GM12878 (cell line): Measurements from ENCODE around the gene DPEP1. TPM values are rescaled to one million over a fixed set of nuclear protein-coding genes. Genes with fewer than 3 reads are reported as not detected.

Experiments
- CBX5 ChIP-seq: sonication (generic); IDR thresholded peaks from 2 replicates; pipeline ENCODE4 v1.6.1; 2016; ENCODE audit warnings: low read depth, moderate library complexity, mild to moderate bottlenecking, inconsistent platforms
- CEBPB ChIP-seq, 2 experiments: fragments of 150-350 bp in 1 of 2; IDR thresholded peaks; 2 replicates each; pipeline ENCODE4 v1.6.1; 2012 to 2014; ENCODE audit warnings: low read depth in 2 of 2, low read length in 2 of 2, borderline replicate concordance in 1 of 2, inconsistent platforms in 1 of 2
- CHD1 ChIP-seq: IDR thresholded peaks from 2 replicates; pipeline ENCODE4 v1.6.1; 2012; ENCODE audit warnings: low read depth, low read length, improper control_type of control experiment
- FOXM1 ChIP-seq: IDR thresholded peaks from 2 replicates; pipeline ENCODE4 v1.6.1; 2012; ENCODE audit warnings: low read depth, mild to moderate bottlenecking, inconsistent platforms, low read length, moderate library complexity
- IKZF1 ChIP-seq: fragments of 450-650 bp; conservative IDR thresholded peaks from 2 replicates; pipeline ENCODE4 v1.6.1; 2017; ENCODE audit warnings: antibody characterized with exemption, mild to moderate bottlenecking
- IRF4 ChIP-seq: IDR thresholded peaks from 2 replicates; pipeline ENCODE4 v1.6.1; 2011; ENCODE audit warnings: low read depth, low read length
- MTA2 ChIP-seq: fragments of 450-650 bp; IDR thresholded peaks from 2 replicates; pipeline ENCODE4 v1.6.1; 2016; ENCODE audit warnings: low read depth, mild to moderate bottlenecking, moderate library complexity
- MTA3 ChIP-seq: IDR thresholded peaks from 2 replicates; pipeline ENCODE4 v1.6.1; 2012; ENCODE audit warnings: low read length, inconsistent platforms, borderline replicate concordance
- NR2C1 ChIP-seq: fragments of 450-650 bp; IDR thresholded peaks from 2 replicates; pipeline ENCODE4 v1.6.1; 2017; ENCODE audit warnings: antibody characterized with exemption, mild to moderate bottlenecking, moderate library complexity
- NR2C2 ChIP-seq: IDR thresholded peaks from 2 replicates; pipeline ENCODE4 v1.6.1; 2011; ENCODE audit warnings: borderline replicate concordance, low read depth; ENCODE audit not compliant: control insufficient read depth, insufficient read length
- POLR2A ChIP-seq: IDR thresholded peaks from 2 replicates; pipeline ENCODE4 v1.6.1; 2011; ENCODE audit warnings: low read depth, mild to moderate bottlenecking, low read length
- POLR2AphosphoS5 ChIP-seq: IDR thresholded peaks from 2 replicates; pipeline ENCODE4 v1.6.1; 2011; ENCODE audit warnings: mild to moderate bottlenecking, low read length, inconsistent platforms
- SMARCA5 ChIP-seq: fragments of 450-650 bp; IDR thresholded peaks from 2 replicates; pipeline ENCODE4 v1.6.1; 2017; ENCODE audit warnings: mild to moderate bottlenecking
- SPI1 ChIP-seq: IDR thresholded peaks from 2 replicates; pipeline ENCODE4 v1.6.1; 2011; ENCODE audit warnings: low read depth, mild to moderate bottlenecking, low read length, moderate library complexity, borderline replicate concordance; ENCODE audit not compliant: insufficient read depth
- SREBF2 ChIP-seq: IDR thresholded peaks from 2 replicates; pipeline ENCODE4 v1.6.1; 2012; ENCODE audit warnings: mild to moderate bottlenecking, low read length
- TCF3 ChIP-seq: IDR thresholded peaks from 2 replicates; pipeline ENCODE4 v1.6.1; 2012; ENCODE audit warnings: low read depth, mild to moderate bottlenecking, low read length, borderline replicate concordance; ENCODE audit not compliant: insufficient read depth
- YY1 ChIP-seq: IDR thresholded peaks from 2 replicates; pipeline ENCODE4 v1.6.1; 2011; ENCODE audit warnings: low read depth, mild to moderate bottlenecking, low read length
- ZNF217 ChIP-seq: fragments of 450-650 bp; IDR thresholded peaks from 2 replicates; pipeline ENCODE4 v1.6.1; 2017; ENCODE audit warnings: antibody characterized with exemption, mild to moderate bottlenecking
- ZNF384 ChIP-seq: IDR thresholded peaks from 2 replicates; pipeline ENCODE4 v1.6.1; 2012; ENCODE audit warnings: low read depth, mild to moderate bottlenecking, low read length, improper control_type of control experiment, borderline replicate concordance
- polyA plus RNA-seq, 11 experiments: library from polyadenylated mRNA; depleted of rRNA in 4 of 11; unstranded in 6 of 11; stranded (reverse) in 5 of 11; fragments of >200 nt; fragmentation: Nextera tagmentation in 4 of 11; fragmentation: Illumina TruSeq in 1 of 11; extraction: Ambion mirVana in 4 of 11; extraction: Trizol in 1 of 11; gene quantifications; 1 replicate in 1 of 11; 2 replicates in 10 of 11; pipeline versions ENCODE4 v1.2.1 to v1.2.3, GENCODE V29; 2011 to 2016; ENCODE audit warnings: inconsistent platforms in 2 of 11, missing spikeins in 2 of 11, low read depth in 1 of 11
- total RNA-seq, 4 experiments: library from RNA; depleted of rRNA in 3 of 4; stranded (reverse); fragments of >200 nt in 3 of 4; fragmentation: Illumina TruSeq in 1 of 4; extraction: Trizol in 1 of 4; gene quantifications; 2 replicates each; pipeline versions ENCODE4 v1.2.1 to v1.2.3, GENCODE V29; 2013 to 2021
- TF ChIP-seq, protein P1 (sequence below): IDR thresholded peaks from 2 replicates; pipeline ENCODE4 v1.6.1; 2012; ENCODE audit warnings: low read length, inconsistent platforms
- TF ChIP-seq, protein P2 (sequence below): fragments of 450-650 bp; IDR thresholded peaks from 2 replicates; pipeline ENCODE4 v1.6.1; 2018; ENCODE audit warnings: borderline replicate concordance, mild to moderate bottlenecking; ENCODE audit not compliant: partially characterized antibody
- TF ChIP-seq, protein P3 (sequence below): fragments of 450-650 bp; formaldehyde crosslinking; IDR thresholded peaks from 2 replicates; pipeline ENCODE4 v1.5.0; 2022; ENCODE audit warnings: mild to moderate bottlenecking, missing genetic modification characterization
- TF ChIP-seq, protein P4 (sequence below): IDR thresholded peaks from 2 replicates; pipeline ENCODE4 v1.6.1; 2011; ENCODE audit warnings: borderline replicate concordance, low read depth, mild to moderate bottlenecking, moderate library complexity, mixed read lengths, low read length; ENCODE audit not compliant: insufficient read depth; ENCODE audit errors: extremely low read length

Gene DPEP1
- total and polyA plus RNA-seq, 10 of the 15 experiments (the other 5 are each of a cell fraction or from before 2014, with no cell fraction given): not detected

DNA sequence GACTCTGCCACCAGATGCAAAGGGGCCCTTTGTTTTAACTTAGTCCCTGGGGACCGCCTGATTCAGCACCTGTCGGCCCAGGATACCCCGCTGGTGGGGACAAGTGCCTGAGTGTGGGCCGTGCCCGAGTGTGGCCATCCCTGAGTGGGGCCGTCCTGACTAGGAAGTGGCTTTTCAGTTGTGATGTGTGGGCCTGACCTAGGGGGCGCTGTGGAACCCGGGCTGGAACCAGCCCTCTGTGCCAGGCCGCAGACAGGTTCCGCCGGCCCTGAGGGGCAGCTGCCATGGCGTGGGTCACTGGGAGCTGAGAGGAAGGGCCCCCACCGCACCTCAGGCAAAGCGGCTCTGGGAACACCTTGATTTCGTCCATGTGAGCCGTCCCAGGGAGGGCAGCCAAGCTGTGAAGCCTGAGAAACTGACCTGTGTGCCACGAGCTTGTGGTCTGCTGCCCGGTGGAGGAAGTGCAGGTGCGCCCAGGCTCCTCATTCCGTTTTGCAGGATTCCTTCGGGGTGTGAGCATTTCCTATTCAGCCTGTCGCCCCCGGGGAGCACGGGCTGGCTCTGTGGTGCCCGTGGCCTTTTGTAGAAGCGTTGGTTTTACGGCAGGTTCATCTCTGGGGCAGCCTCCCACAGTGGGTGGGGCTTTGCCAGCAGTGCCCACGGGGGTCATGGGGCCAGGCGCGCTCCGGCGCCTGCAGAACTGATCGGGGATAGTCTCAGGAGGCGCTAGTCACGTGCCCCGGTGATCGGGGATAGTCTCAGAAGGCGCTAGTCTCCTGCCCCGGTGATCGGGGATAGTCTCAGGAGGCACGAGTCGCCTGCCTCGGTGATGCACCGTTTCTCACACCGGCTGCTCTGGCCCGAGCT is 47.7 kb upstream of the DPEP1 start (continued):
- peak; percentile 54 for TF ChIP-seq IKZF1
- TF ChIP-seq IRF4: no peak
- 0 out of 2 replicates have a peak, but pooled peaks have one; percentile 50 for TF ChIP-seq ZNF217
- TF ChIP-seq ZNF384: no peak
- no peak for TF ChIP-seq NR2C1
- TF ChIP-seq, protein P1, sequence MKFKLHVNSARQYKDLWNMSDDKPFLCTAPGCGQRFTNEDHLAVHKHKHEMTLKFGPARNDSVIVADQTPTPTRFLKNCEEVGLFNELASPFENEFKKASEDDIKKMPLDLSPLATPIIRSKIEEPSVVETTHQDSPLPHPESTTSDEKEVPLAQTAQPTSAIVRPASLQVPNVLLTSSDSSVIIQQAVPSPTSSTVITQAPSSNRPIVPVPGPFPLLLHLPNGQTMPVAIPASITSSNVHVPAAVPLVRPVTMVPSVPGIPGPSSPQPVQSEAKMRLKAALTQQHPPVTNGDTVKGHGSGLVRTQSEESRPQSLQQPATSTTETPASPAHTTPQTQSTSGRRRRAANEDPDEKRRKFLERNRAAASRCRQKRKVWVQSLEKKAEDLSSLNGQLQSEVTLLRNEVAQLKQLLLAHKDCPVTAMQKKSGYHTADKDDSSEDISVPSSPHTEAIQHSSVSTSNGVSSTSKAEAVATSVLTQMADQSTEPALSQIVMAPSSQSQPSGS: no peak
- TF ChIP-seq NR2C2: no peak
- no peak; the same call in 1 of the 2 replicates for TF ChIP-seq FOXM1
- no peak for TF ChIP-seq POLR2AphosphoS5
- no peak for TF ChIP-seq CBX5
- no peak for TF ChIP-seq CHD1
- peak; percentile 20; the same call in 1 of the 2 replicates for TF ChIP-seq YY1
- TF ChIP-seq TCF3: no peak
- TF ChIP-seq, protein P2, sequence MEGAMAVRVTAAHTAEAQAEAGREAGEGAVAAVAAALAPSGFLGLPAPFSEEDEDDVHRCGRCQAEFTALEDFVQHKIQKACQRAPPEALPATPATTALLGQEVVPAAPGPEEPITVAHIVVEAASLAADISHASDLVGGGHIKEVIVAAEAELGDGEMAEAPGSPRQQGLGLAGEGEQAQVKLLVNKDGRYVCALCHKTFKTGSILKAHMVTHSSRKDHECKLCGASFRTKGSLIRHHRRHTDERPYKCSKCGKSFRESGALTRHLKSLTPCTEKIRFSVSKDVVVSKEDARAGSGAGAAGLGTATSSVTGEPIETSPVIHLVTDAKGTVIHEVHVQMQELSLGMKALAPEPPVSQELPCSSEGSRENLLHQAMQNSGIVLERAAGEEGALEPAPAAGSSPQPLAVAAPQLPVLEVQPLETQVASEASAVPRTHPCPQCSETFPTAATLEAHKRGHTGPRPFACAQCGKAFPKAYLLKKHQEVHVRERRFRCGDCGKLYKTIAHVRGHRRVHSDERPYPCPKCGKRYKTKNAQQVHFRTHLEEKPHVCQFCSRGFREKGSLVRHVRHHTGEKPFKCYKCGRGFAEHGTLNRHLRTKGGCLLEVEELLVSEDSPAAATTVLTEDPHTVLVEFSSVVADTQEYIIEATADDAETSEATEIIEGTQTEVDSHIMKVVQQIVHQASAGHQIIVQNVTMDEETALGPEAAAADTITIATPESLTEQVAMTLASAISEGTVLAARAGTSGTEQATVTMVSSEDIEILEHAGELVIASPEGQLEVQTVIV: no peak
- TF ChIP-seq, protein P3, sequence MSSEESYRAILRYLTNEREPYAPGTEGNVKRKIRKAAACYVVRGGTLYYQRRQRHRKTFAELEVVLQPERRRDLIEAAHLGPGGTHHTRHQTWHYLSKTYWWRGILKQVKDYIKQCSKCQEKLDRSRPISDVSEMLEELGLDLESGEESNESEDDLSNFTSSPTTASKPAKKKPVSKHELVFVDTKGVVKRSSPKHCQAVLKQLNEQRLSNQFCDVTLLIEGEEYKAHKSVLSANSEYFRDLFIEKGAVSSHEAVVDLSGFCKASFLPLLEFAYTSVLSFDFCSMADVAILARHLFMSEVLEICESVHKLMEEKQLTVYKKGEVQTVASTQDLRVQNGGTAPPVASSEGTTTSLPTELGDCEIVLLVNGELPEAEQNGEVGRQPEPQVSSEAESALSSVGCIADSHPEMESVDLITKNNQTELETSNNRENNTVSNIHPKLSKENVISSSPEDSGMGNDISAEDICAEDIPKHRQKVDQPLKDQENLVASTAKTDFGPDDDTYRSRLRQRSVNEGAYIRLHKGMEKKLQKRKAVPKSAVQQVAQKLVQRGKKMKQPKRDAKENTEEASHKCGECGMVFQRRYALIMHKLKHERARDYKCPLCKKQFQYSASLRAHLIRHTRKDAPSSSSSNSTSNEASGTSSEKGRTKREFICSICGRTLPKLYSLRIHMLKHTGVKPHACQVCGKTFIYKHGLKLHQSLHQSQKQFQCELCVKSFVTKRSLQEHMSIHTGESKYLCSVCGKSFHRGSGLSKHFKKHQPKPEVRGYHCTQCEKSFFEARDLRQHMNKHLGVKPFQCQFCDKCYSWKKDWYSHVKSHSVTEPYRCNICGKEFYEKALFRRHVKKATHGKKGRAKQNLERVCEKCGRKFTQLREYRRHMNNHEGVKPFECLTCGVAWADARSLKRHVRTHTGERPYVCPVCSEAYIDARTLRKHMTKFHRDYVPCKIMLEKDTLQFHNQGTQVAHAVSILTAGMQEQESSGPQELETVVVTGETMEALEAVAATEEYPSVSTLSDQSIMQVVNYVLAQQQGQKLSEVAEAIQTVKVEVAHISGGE (CRISPR knock-in tag): no peak; the same call in 1 of the 2 replicates
- no peak for TF ChIP-seq MTA2
- TF ChIP-seq SPI1: no peak
- TF ChIP-seq, protein P4, sequence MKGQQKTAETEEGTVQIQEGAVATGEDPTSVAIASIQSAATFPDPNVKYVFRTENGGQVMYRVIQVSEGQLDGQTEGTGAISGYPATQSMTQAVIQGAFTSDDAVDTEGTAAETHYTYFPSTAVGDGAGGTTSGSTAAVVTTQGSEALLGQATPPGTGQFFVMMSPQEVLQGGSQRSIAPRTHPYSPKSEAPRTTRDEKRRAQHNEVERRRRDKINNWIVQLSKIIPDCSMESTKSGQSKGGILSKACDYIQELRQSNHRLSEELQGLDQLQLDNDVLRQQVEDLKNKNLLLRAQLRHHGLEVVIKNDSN: peak; percentile 84
- no peak for TF ChIP-seq SREBF2
- peak; percentile 52 for TF ChIP-seq MTA3
- TF ChIP-seq POLR2A: peak; percentile 77
- peak; percentile 90 for TF ChIP-seq SMARCA5
- TF ChIP-seq CEBPB (IDR thresholded peaks at IDR 0.05; ENCODE audit: borderline replicate concordance in 1 of 2, low read depth in 2 of 2, low read length in 2 of 2): no peak
